Astrocyte (in vitro differentiated cells and primary cell): ENCODE data around the gene IL1R2. TPM values are rescaled to one million over a fixed set of nuclear protein-coding genes. Genes with fewer than 3 reads are reported as not detected.

Experiments
- DNase-seq: peaks from one replicate; pipeline ENCODE4 v3.0.0-alpha.2; 2010; ENCODE audit warnings: low read depth
- FAIRE-seq: peaks from 2 replicates; lab custom pipeline; 2011; peaks lifted over from hg19 to GRCh38; lab: Jason Lieb, UNC
- H2AFZ ChIP-seq: 2 replicates; pipeline ENCODE4 v1.6.0; 2012; ENCODE audit warnings: low read depth, low read length, inconsistent platforms
- H3K27ac ChIP-seq: 2 replicates; pipeline ENCODE4 v1.5.1; 2011; ENCODE audit warnings: low read depth, low read length, inconsistent platforms
- H3K27me3 ChIP-seq: 2 replicates; pipeline ENCODE4 v1.6.0; 2011; ENCODE audit warnings: low read length, inconsistent platforms; ENCODE audit not compliant: insufficient read depth
- H3K36me3 ChIP-seq: 2 replicates; pipeline ENCODE4 v1.5.1; 2011; ENCODE audit warnings: low read length, inconsistent platforms; ENCODE audit not compliant: insufficient read depth
- H3K4me1 ChIP-seq: 2 replicates; pipeline ENCODE4 v1.5.1; 2011; ENCODE audit warnings: low read length, inconsistent platforms; ENCODE audit not compliant: insufficient read depth
- H3K4me2 ChIP-seq: 2 replicates; pipeline ENCODE4 v1.6.0; 2012; ENCODE audit warnings: low read length, inconsistent platforms
- H3K4me3 ChIP-seq: 2 replicates; pipeline ENCODE4 v1.5.1; 2011; ENCODE audit warnings: low read depth, mild to moderate bottlenecking, low read length, inconsistent platforms; ENCODE audit not compliant: insufficient read depth
- H3K79me2 ChIP-seq: 2 replicates; pipeline ENCODE4 v1.6.0; 2012; ENCODE audit warnings: mild to moderate bottlenecking, low read length, inconsistent platforms; ENCODE audit not compliant: insufficient read depth
- H3K9ac ChIP-seq: 2 replicates; pipeline ENCODE4 v1.6.0; 2012; ENCODE audit warnings: mild to moderate bottlenecking, low read length, inconsistent platforms
- H3K9me3 ChIP-seq: 2 replicates; pipeline ENCODE4 v1.5.1; 2012; ENCODE audit warnings: low read depth, mild to moderate bottlenecking, low read length, inconsistent platforms; ENCODE audit not compliant: insufficient read depth
- H4K20me1 ChIP-seq: 2 replicates; pipeline ENCODE4 v1.6.0; 2012; ENCODE audit warnings: low read length, inconsistent platforms; ENCODE audit not compliant: insufficient read depth
- H3K27ac Mint-ChIP-seq: one replicate; pipeline ENCODE4 v1.8.0; 2021; ENCODE audit warnings: mild to moderate bottlenecking, mixed read lengths; ENCODE audit not compliant: unreplicated experiment
- H3K27me3 Mint-ChIP-seq: one replicate; pipeline ENCODE4 v1.8.0; 2021; ENCODE audit warnings: low read depth, mixed read lengths; ENCODE audit not compliant: unreplicated experiment
- H3K36me3 Mint-ChIP-seq: one replicate; pipeline ENCODE4 v1.8.0; 2021; ENCODE audit warnings: low read depth, mixed read lengths; ENCODE audit not compliant: unreplicated experiment
- H3K4me1 Mint-ChIP-seq: one replicate; pipeline ENCODE4 v1.8.0; 2021; ENCODE audit warnings: low read depth, mixed read lengths; ENCODE audit not compliant: unreplicated experiment
- H3K4me3 Mint-ChIP-seq: one replicate; pipeline ENCODE4 v1.8.0; 2021; ENCODE audit warnings: mild to moderate bottlenecking, moderate library complexity, mixed read lengths; ENCODE audit not compliant: unreplicated experiment
- H3K9me3 Mint-ChIP-seq: one replicate; pipeline ENCODE4 v1.8.0; 2021; ENCODE audit warnings: mild to moderate bottlenecking, mixed read lengths; ENCODE audit not compliant: unreplicated experiment
- EZH2 ChIP-seq: IDR thresholded peaks from 2 replicates; pipeline ENCODE4 v1.6.1; 2012; ENCODE audit warnings: mild to moderate bottlenecking, low read length, inconsistent platforms; ENCODE audit not compliant: insufficient read depth
- total RNA-seq: library from RNA; stranded (reverse); gene quantifications from 2 replicates; pipeline ENCODE4 v1.2.1, GENCODE V29; 2021
- TF ChIP-seq, protein P1 (sequence below): IDR thresholded peaks from 2 replicates; pipeline ENCODE4 v1.5.1; 2011; ENCODE audit warnings: low read depth, mild to moderate bottlenecking, inconsistent platforms, low read length, moderate library complexity; ENCODE audit not compliant: insufficient read depth

Gene IL1R2
- total RNA-seq, 1 donor from 2014 or later: 0.34 TPM

DNA sequence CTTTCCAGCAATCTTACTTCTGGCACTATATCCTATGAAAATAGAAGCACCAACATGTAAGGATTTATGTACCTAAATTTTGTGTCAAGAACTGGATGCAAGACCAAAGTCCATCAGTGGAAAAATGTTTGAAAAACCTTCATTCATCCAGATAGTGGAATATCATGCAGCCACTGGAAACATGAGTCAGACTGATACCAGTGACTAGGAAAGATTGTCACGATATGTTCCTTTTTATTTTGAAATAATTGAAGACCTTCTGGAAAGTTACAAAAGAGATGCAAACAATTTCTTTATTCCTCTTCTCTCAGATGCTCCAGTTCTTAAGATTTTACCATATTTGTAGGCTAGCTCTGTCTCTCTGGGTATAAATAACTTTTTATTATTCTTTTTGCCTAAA is 40.5 kb upstream of the IL1R2 start:
- H3K27ac Mint-ChIP-seq: no peak overlapping the region
- no peak overlapping the region for H3K9ac ChIP-seq
- no peak overlapping the region for H3K4me3 Mint-ChIP-seq
- H3K4me3 ChIP-seq: no peak overlapping the region
- H3K4me2 ChIP-seq: no peak overlapping the region
- no peak overlapping the region for H3K27ac ChIP-seq
- no peaks in the 10 kb centered on the region for H4K20me1 ChIP-seq
- no peak for FAIRE-seq
- H3K9me3 ChIP-seq: no peaks in the 10 kb centered on the region
- no peak for DNase-seq
- H3K36me3 Mint-ChIP-seq: no peaks in the 10 kb centered on the region
- H3K4me1 ChIP-seq: no peaks in the 10 kb centered on the region
- no peaks in the 10 kb centered on the region for H3K4me1 Mint-ChIP-seq
- no peaks in the 10 kb centered on the region for H3K27me3 ChIP-seq
- H2AFZ ChIP-seq: no peak overlapping the region
- no peaks in the 10 kb centered on the region for H3K79me2 ChIP-seq
- no peaks in the 10 kb centered on the region for H3K36me3 ChIP-seq
- H3K9me3 Mint-ChIP-seq: peaks cover 5% of the 10 kb centered on the region
- no peaks in the 10 kb centered on the region for H3K27me3 Mint-ChIP-seq
- no peak for TF ChIP-seq EZH2
- TF ChIP-seq, protein P1, sequence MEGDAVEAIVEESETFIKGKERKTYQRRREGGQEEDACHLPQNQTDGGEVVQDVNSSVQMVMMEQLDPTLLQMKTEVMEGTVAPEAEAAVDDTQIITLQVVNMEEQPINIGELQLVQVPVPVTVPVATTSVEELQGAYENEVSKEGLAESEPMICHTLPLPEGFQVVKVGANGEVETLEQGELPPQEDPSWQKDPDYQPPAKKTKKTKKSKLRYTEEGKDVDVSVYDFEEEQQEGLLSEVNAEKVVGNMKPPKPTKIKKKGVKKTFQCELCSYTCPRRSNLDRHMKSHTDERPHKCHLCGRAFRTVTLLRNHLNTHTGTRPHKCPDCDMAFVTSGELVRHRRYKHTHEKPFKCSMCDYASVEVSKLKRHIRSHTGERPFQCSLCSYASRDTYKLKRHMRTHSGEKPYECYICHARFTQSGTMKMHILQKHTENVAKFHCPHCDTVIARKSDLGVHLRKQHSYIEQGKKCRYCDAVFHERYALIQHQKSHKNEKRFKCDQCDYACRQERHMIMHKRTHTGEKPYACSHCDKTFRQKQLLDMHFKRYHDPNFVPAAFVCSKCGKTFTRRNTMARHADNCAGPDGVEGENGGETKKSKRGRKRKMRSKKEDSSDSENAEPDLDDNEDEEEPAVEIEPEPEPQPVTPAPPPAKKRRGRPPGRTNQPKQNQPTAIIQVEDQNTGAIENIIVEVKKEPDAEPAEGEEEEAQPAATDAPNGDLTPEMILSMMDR: no peak

DNA sequence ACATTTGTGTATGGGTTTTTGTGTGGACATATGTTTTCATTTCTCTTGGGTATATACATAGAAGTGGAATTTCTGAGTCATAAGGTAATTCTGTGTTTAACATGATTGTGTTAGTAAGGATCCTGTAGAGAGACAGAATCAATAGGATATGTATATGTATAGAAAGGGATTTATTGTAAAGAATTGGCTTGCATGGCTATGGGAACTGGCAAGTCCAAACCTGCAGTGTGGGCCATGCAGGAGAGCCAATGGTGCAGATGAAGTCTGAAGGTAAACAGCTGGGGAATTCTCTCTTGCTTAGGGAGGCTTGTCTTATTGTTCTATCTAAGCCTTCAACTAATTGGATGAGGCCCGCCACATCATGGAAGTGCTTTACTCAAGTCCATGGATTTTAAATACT is 39.2 kb upstream of the IL1R2 start:
- Mint-ChIP-seq H3K4me1 (no peaks in the 10 kb centered on the region), H3K27ac (no peak overlapping the region), H3K36me3 (no peaks in the 10 kb centered on the region), H3K27me3 (no peaks in the 10 kb centered on the region), H3K9me3 (peaks cover 5% of the 10 kb centered on the region), H3K4me3 (no peak overlapping the region)
- Histone ChIP-seq H3K27ac (no peak overlapping the region), H3K4me3 (no peak overlapping the region), H3K9ac (no peak overlapping the region), H3K79me2 (no peaks in the 10 kb centered on the region), H3K27me3 (no peaks in the 10 kb centered on the region), H3K36me3 (no peaks in the 10 kb centered on the region), H3K4me2 (no peak overlapping the region), H3K9me3 (no peaks in the 10 kb centered on the region), H4K20me1 (no peaks in the 10 kb centered on the region), H3K4me1 (no peaks in the 10 kb centered on the region), H2AFZ (no peak overlapping the region)
- TF ChIP-seq, protein P1: no peak
- TF ChIP-seq EZH2: no peak
- DNase-seq (no peak), FAIRE-seq (no peak)

DNA sequence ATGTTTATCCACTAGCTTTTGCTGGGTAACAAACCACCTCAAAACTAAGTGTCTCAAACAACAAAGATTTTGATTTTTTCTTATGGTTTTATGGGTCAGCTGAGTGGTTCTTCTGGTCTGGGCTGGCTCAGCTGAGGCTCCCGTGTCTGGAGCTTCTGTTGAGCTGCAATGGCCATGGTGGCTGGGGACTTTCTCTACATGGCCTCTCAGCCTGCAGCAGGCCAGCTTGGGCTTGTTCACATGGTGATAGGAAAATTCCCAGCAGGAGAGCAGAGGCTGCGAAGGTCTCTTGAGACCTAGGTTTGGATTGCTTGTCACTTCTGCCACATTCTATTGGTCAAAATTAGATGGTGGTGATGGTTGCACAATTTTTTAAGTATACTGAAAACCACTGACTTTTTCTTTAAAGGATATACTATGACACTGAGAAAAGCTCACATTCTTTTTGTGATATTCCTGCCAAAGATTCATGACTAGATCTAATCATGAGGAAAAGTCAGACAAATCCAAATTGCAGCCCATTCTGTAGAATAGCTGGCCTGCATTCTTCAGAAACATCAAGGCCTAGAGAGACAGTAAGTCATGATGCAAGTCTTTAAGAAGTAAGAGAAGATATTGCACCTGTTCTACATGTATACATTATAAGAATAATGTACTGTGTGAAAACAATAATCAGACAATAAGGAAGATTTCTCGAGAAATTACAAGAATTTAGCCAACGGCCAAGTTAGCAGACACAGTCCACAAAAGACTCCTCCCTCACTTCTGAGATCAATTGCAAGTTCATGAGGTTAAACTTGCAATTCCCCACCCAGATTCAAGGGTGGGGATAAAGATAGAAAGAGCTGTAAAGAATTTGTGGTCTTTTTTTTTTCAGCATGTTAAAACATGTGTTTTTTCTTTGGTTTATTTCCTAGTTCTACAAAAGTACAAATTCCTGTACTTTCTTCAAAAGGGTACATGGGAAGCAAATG is 35.0 kb upstream of the IL1R2 start:
- H3K27ac Mint-ChIP-seq: no peak overlapping the region

More for the DNA sequence above, 35.0 kb upstream of the IL1R2 start:
- H3K27me3 ChIP-seq: no peaks in the 10 kb centered on the region
- H3K9me3 ChIP-seq: no peaks in the 10 kb centered on the region
- Mint-ChIP-seq H3K27me3 (no peaks in the 10 kb centered on the region), H3K4me1 (peaks cover 8% of the 10 kb centered on the region), H3K9me3 (peaks cover 2% of the 10 kb centered on the region), H3K4me3 (no peak overlapping the region), H3K36me3 (no peaks in the 10 kb centered on the region)
- no peaks in the 10 kb centered on the region for H3K79me2 ChIP-seq
- H3K9ac ChIP-seq: no peak overlapping the region
- no peaks in the 10 kb centered on the region for H4K20me1 ChIP-seq
- no peak overlapping the region for H3K4me2 ChIP-seq
- DNase-seq (no peak), FAIRE-seq (no peak)
- H3K4me3 ChIP-seq: no peak overlapping the region
- no peak overlapping the region for H2AFZ ChIP-seq
- H3K36me3 ChIP-seq: no peaks in the 10 kb centered on the region
- TF ChIP-seq, protein P1: no peak
- no peaks in the 10 kb centered on the region for H3K4me1 ChIP-seq
- no peak overlapping the region for H3K27ac ChIP-seq
